Activated T-cell treated with anti-CD3 and anti-CD28 coated beads, Interleukin-2, amount 50 U/mL, for 1 hour (primary cell): Measurements from ENCODE around the gene CDK2AP2.
"Not testable (repeated sequence)": the region's sequence is repeated elsewhere in the genome, so short reads cannot be mapped to it uniquely, and the experiment has no call there.

Experiments used
- DNase-seq: peaks from one replicate; pipeline ENCODE4 v3.0.0-alpha.2; 2020

Gene CDK2AP2

GRCh38 chr11:67507864-67508485 is at the start of gene CDK2AP2:
Gene CDK2AP2 (minus strand): TSS chr11:67508162. CDS start chr11:67508082, 80 bp downstream.
- peak; percentile 94 for DNase-seq

- no peak for DNase-seq
These were observed 48.3 kb upstream of the CDK2AP2 start for GRCh38 chr11:67556244-67556643.

GRCh38 chr11:67551697-67552096 is 43.7 kb upstream of the CDK2AP2 start:
- not testable (repeated sequence) for DNase-seq

GRCh38 chr11:67551127-67551526 is 43.2 kb upstream of the CDK2AP2 start:
- DNase-seq = no peak

- DNase-seq = no peak
These were observed 40.7 kb upstream of the CDK2AP2 start for GRCh38 chr11:67548555-67549110.

GRCh38 chr11:67548112-67548511 is 40.1 kb upstream of the CDK2AP2 start:
- not testable (repeated sequence) for DNase-seq

GRCh38 chr11:67545280-67545679 is 37.3 kb upstream of the CDK2AP2 start:
- no peak for DNase-seq

GRCh38 chr11:67544616-67545242 is 36.8 kb upstream of the CDK2AP2 start:
- DNase-seq = no peak

- DNase-seq = no peak
These were observed 35.6 kb upstream of the CDK2AP2 start for GRCh38 chr11:67543585-67543984.

- DNase-seq = no peak
These were observed 35.0 kb upstream of the CDK2AP2 start for GRCh38 chr11:67542971-67543370.

- DNase-seq = no peak
These were observed 34.2 kb upstream of the CDK2AP2 start for GRCh38 chr11:67542169-67542568.

GRCh38 chr11:67541198-67541597 is 33.2 kb upstream of the CDK2AP2 start:
- no peak for DNase-seq

- DNase-seq = no peak
These were observed 31.6 kb upstream of the CDK2AP2 start for GRCh38 chr11:67539550-67539949.

- DNase-seq = no peak
These were observed 31.0 kb upstream of the CDK2AP2 start for GRCh38 chr11:67538823-67539505.

- DNase-seq = no peak
These were observed 30.3 kb upstream of the CDK2AP2 start for GRCh38 chr11:67538306-67538705.

- no peak for DNase-seq
These were observed 27.6 kb upstream of the CDK2AP2 start for GRCh38 chr11:67535561-67535960.

GRCh38 chr11:67534070-67534679 is 26.2 kb upstream of the CDK2AP2 start:
- DNase-seq = no peak

- DNase-seq = no peak
These were observed 24.9 kb upstream of the CDK2AP2 start for GRCh38 chr11:67532889-67533288.

GRCh38 chr11:67530282-67530592 is 22.3 kb upstream of the CDK2AP2 start:
- no peak for DNase-seq

GRCh38 chr11:67528376-67528775 is 20.4 kb upstream of the CDK2AP2 start:
- no peak for DNase-seq

GRCh38 chr11:67525275-67525976 is 17.5 kb upstream of the CDK2AP2 start:
- DNase-seq = no peak

GRCh38 chr11:67524480-67524808 is 16.5 kb upstream of the CDK2AP2 start:
- no peak for DNase-seq
